Fibroblast of gingiva (primary cell): ENCODE measurements around the gene TEX261.

Experiments used
- DNase-seq: peaks from one replicate; pipeline ENCODE4 v3.0.0-alpha.2; 2011; ENCODE audit warnings: low read depth

Gene TEX261

GRCh38 chr2:70936979-70937811 lies 57.5 kb downstream of the TEX261 start:
- DNase-seq: no peak

DNA sequence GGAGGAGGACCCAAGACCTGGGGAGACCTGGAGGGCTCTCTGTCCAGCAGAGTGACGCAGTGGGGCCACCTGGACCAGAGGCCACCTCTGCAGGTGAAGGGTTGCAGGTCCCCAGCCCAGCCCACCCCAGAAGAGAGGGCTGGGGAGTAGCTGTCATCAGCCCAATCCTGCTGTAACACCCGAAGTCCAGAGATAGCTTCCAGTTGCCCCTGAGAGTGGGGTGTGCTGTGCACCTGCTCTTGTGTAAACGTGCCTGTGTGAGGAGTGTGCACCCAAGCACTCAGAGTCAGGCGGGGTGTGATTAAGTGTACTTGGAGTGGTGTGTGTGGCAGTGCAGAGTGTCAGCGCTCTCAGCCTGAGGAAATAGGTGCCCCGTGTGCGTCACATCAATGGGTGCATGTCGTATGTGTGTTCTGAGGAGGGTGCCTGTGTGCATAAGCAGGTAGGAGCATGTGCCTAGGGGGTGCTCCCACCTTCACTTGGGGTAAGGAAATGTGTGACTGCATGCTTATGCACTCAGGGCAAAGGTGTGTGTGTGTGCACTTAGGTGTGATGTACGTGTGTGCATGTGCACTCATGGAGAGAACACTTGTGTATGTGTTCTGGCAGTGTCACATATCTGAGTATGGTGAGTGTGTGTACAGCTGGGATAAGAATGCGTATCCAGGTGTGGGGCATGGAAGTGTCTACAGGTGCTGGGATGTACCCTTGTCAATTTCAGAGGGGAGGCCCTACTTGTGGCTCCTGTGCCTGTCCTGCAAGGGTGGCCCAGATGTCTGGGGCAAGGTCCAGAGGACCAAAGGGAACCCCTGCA lies 58.3 kb downstream of the TEX261 start:
- DNase-seq: no peak
